Neural cell (in vitro differentiated cells): Measurements from ENCODE around the gene CTDP1. TPM values are rescaled to one million over a fixed set of nuclear protein-coding genes. Genes with fewer than 3 reads are reported as not detected.
"Not testable (repeated sequence)": the region's sequence is repeated elsewhere in the genome, so short reads cannot be mapped to it uniquely, and the experiment has no call there.

Source experiments
- H2AFZ ChIP-seq: fragments of 200-600, 300-800 bp; sonication (generic), shearing (Covaris generic); 2 replicates; pipeline ENCODE4 v1.6.0; 2014; ENCODE audit warnings: low read depth, mild to moderate bottlenecking, antibody characterized with exemption, low read length, moderate library complexity
- H3F3A ChIP-seq: fragments of 200-600 bp; shearing (Covaris generic); 2 replicates; pipeline ENCODE4 v1.6.1; 2016; ENCODE audit warnings: mild to moderate bottlenecking, moderate library complexity, mixed read lengths, antibody characterized with exemption, low read length; ENCODE audit not compliant: insufficient read depth, poor library complexity, severe bottlenecking
- H3K27ac ChIP-seq: fragments of 200-600, 300-800 bp; sonication (generic), shearing (Covaris generic); 2 replicates; pipeline ENCODE4 v1.5.1; 2014; ENCODE audit warnings: mild to moderate bottlenecking, low read length, moderate library complexity
- H3K27me3 ChIP-seq: fragments of 300-800, 200-600 bp; sonication (generic), shearing (Covaris generic); 2 replicates; pipeline ENCODE4 v1.6.0; 2014; ENCODE audit warnings: mild to moderate bottlenecking, low read depth, low read length, moderate library complexity; ENCODE audit not compliant: insufficient read depth
- H3K36me3 ChIP-seq: fragments of 300-800, 200-600 bp; sonication (generic), shearing (Covaris generic); 2 replicates; pipeline ENCODE4 v1.5.1; 2014; ENCODE audit warnings: mild to moderate bottlenecking, antibody characterized with exemption, low read length, moderate library complexity; ENCODE audit not compliant: insufficient read depth
- H3K4me2 ChIP-seq: fragments of 300-800, 200-600 bp; sonication (generic), shearing (Covaris generic); 2 replicates; pipeline ENCODE4 v1.6.0; 2014; ENCODE audit warnings: mild to moderate bottlenecking, low read length
- H3K4me3 ChIP-seq: fragments of 300-800, 200-600 bp; sonication (generic), shearing (Covaris generic); 2 replicates; pipeline ENCODE4 v1.5.1; 2014; ENCODE audit warnings: mild to moderate bottlenecking, low read length, moderate library complexity
- H3K79me2 ChIP-seq: fragments of 200-600 bp; shearing (Covaris generic); replicated peaks from 2 replicates; pipeline ENCODE4 v1.6.0; 2014; ENCODE audit warnings: mild to moderate bottlenecking, low read length, moderate library complexity; ENCODE audit not compliant: insufficient read depth
- H3K9ac ChIP-seq: fragments of 300-800, 200-600 bp; sonication (generic), shearing (Covaris generic); 2 replicates; pipeline ENCODE4 v1.6.1; 2016; ENCODE audit warnings: mild to moderate bottlenecking, low read length, mixed read lengths
- H3K9me2 ChIP-seq: fragments of 200-600 bp; shearing (Covaris generic); 2 replicates; pipeline ENCODE4 v1.6.1; 2016; ENCODE audit warnings: mild to moderate bottlenecking, low read length, mixed read lengths; ENCODE audit not compliant: insufficient read depth
- H3K9me3 ChIP-seq: fragments of 200-600, 300-800 bp; sonication (generic), shearing (Covaris generic); 2 replicates; pipeline ENCODE4 v1.6.1; 2016; ENCODE audit warnings: mild to moderate bottlenecking, mixed run types, low read length, moderate library complexity, mixed read lengths
- H4K20me1 ChIP-seq: fragments of 200-600 bp; shearing (Covaris generic); 2 replicates; pipeline ENCODE4 v1.6.1; 2016; ENCODE audit warnings: mild to moderate bottlenecking, mixed run types; ENCODE audit not compliant: insufficient read depth
- EP300 ChIP-seq: fragments of 450-650 bp; conservative IDR thresholded peaks from 2 replicates; pipeline ENCODE4 v1.6.1; 2014; ENCODE audit warnings: antibody characterized with exemption, mild to moderate bottlenecking, moderate library complexity; ENCODE audit not compliant: poor library complexity, severe bottlenecking
- EZH2 ChIP-seq: fragments of 200-600, 300-800 bp; shearing (Covaris generic), sonication (generic); IDR thresholded peaks from 2 replicates; pipeline ENCODE4 v1.6.1; 2014; ENCODE audit warnings: antibody characterized with exemption, low read length, borderline replicate concordance, mild to moderate bottlenecking; ENCODE audit not compliant: insufficient read depth, poor library complexity, severe bottlenecking
- MXI1 ChIP-seq: fragments of 450-650 bp; conservative IDR thresholded peaks from 2 replicates; pipeline ENCODE4 v1.6.1; 2014; ENCODE audit warnings: antibody characterized with exemption, mild to moderate bottlenecking; ENCODE audit not compliant: poor library complexity, severe bottlenecking
- POLR2AphosphoS5 ChIP-seq: IDR thresholded peaks from 2 replicates; pipeline ENCODE4 v1.6.1; 2012
- RAD21 ChIP-seq: fragments of 450-650 bp; conservative IDR thresholded peaks from 2 replicates; pipeline ENCODE4 v1.6.1; 2014; ENCODE audit warnings: antibody characterized with exemption, mild to moderate bottlenecking, moderate library complexity
- SMC3 ChIP-seq: fragments of 450-650 bp; conservative IDR thresholded peaks from 2 replicates; pipeline ENCODE4 v1.6.1; 2014; ENCODE audit warnings: antibody characterized with exemption, mild to moderate bottlenecking, moderate library complexity; ENCODE audit not compliant: poor library complexity
- TAF1 ChIP-seq: IDR thresholded peaks from 2 replicates; pipeline ENCODE4 v1.6.1; 2012; ENCODE audit warnings: low read depth
- polyA plus RNA-seq: library from polyadenylated mRNA; depleted of rRNA; stranded (reverse); fragments of >200 nt; gene quantifications from 2 replicates; pipeline ENCODE4 v1.2.3, GENCODE V29; 2014
- TF ChIP-seq, protein P1 (sequence below): IDR thresholded peaks from 2 replicates; pipeline ENCODE4 v1.6.1; 2012; ENCODE audit warnings: borderline replicate concordance
- TF ChIP-seq, protein P2 (sequence below): fragments of 450-650 bp; IDR thresholded peaks from 2 replicates; pipeline ENCODE4 v1.5.1; 2014; ENCODE audit warnings: antibody characterized with exemption, mild to moderate bottlenecking, moderate library complexity; ENCODE audit not compliant: poor library complexity, severe bottlenecking

Gene CTDP1
- polyA plus RNA-seq, 1 donor from 2014 or later = 22.3 TPM

DNA sequence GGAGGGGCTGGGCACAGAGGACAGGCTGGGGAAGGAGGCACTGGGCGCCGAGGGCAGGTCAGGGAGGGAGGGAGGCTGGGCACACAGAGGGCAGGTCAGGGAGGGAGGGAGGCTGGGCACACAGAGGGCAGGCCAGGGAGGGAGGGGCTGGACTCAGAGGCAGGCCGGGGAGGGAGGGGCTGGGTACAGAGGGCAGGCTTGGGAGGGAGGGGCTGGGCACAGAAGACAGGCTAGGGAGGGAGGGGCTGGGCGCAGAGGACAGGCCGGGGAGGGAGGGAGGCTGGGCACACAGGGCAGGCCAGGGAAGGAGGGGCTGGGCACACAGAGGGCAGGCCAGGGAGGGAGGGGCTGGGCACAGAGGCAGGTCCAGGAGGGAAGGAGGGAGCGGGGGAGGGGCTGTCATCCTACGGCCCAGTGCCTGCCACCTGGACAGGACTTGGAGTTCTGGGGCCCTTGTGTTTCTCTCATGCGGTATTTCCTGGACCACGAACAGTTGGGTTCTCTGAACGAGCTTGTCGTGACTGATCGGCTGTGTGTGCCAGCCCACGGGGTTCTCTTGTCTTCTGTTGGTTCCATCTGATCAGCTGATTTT, 71.5 kb downstream of the CTDP1 start:
- Histone ChIP-seq H3K79me2 (no peaks in the 10 kb centered on the region), H3K4me3 (no peak overlapping the region), H4K20me1 (no peaks in the 10 kb centered on the region), H3K27me3 (no peaks in the 10 kb centered on the region), H3K4me2 (no peak overlapping the region), H2AFZ (no peak overlapping the region), H3F3A (no peaks in the 10 kb centered on the region), H3K36me3 (no peaks in the 10 kb centered on the region), H3K9me2 (no peaks in the 10 kb centered on the region), H3K9ac (no peak overlapping the region), H3K9me3 (no peaks in the 10 kb centered on the region), H3K27ac (no peak overlapping the region)
- no peak for TF ChIP-seq POLR2AphosphoS5
- TF ChIP-seq MXI1 = no peak
- no peak for TF ChIP-seq RAD21
- TF ChIP-seq, protein P1, sequence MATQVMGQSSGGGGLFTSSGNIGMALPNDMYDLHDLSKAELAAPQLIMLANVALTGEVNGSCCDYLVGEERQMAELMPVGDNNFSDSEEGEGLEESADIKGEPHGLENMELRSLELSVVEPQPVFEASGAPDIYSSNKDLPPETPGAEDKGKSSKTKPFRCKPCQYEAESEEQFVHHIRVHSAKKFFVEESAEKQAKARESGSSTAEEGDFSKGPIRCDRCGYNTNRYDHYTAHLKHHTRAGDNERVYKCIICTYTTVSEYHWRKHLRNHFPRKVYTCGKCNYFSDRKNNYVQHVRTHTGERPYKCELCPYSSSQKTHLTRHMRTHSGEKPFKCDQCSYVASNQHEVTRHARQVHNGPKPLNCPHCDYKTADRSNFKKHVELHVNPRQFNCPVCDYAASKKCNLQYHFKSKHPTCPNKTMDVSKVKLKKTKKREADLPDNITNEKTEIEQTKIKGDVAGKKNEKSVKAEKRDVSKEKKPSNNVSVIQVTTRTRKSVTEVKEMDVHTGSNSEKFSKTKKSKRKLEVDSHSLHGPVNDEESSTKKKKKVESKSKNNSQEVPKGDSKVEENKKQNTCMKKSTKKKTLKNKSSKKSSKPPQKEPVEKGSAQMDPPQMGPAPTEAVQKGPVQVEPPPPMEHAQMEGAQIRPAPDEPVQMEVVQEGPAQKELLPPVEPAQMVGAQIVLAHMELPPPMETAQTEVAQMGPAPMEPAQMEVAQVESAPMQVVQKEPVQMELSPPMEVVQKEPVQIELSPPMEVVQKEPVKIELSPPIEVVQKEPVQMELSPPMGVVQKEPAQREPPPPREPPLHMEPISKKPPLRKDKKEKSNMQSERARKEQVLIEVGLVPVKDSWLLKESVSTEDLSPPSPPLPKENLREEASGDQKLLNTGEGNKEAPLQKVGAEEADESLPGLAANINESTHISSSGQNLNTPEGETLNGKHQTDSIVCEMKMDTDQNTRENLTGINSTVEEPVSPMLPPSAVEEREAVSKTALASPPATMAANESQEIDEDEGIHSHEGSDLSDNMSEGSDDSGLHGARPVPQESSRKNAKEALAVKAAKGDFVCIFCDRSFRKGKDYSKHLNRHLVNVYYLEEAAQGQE = no peak
- no peak for TF ChIP-seq EZH2
- no peak for TF ChIP-seq SMC3
- TF ChIP-seq, protein P2, sequence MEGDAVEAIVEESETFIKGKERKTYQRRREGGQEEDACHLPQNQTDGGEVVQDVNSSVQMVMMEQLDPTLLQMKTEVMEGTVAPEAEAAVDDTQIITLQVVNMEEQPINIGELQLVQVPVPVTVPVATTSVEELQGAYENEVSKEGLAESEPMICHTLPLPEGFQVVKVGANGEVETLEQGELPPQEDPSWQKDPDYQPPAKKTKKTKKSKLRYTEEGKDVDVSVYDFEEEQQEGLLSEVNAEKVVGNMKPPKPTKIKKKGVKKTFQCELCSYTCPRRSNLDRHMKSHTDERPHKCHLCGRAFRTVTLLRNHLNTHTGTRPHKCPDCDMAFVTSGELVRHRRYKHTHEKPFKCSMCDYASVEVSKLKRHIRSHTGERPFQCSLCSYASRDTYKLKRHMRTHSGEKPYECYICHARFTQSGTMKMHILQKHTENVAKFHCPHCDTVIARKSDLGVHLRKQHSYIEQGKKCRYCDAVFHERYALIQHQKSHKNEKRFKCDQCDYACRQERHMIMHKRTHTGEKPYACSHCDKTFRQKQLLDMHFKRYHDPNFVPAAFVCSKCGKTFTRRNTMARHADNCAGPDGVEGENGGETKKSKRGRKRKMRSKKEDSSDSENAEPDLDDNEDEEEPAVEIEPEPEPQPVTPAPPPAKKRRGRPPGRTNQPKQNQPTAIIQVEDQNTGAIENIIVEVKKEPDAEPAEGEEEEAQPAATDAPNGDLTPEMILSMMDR = no peak
- no peak for TF ChIP-seq EP300
- TF ChIP-seq TAF1 = no peak

DNA sequence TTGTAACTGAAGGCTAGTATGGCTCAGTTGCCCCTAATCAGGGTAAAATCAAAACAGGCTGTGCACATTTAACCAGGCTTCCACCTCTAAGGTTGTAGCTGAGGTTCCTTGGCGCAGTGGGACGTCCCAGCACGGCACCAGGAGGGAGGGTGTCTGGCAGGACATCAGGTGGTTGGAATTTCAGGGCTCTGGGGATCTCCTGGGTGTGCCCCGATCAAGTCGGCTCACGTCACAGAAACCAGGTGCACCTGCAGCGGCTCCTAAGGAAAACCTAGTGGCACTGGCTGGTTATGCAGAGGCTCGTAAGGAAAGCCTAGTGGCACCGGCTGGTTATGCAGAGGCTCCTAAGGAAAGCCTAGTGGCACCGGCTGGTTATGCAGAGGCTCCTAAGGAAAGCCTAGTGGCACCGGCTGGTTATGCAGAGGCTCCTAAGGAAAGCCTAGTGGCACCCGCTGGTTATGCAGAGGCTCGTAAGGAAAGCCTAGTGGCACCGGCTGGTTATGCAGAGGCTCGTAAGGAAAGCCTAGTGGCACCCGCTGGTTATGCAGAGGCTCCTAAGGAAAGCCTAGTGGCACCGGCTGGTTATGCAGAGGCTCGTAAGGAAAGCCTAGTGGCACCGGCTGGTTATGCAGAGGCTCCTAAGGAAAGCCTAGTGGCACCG, 72.4 kb downstream of the CTDP1 start:
- not testable (repeated sequence) for H3K9me2 ChIP-seq, H3K27ac ChIP-seq, H3K4me3 ChIP-seq, H3K4me2 ChIP-seq, H3K27me3 ChIP-seq, H3F3A ChIP-seq, H3K9ac ChIP-seq, H2AFZ ChIP-seq, H3K36me3 ChIP-seq, H4K20me1 ChIP-seq, H3K9me3 ChIP-seq, H3K79me2 ChIP-seq

DNA sequence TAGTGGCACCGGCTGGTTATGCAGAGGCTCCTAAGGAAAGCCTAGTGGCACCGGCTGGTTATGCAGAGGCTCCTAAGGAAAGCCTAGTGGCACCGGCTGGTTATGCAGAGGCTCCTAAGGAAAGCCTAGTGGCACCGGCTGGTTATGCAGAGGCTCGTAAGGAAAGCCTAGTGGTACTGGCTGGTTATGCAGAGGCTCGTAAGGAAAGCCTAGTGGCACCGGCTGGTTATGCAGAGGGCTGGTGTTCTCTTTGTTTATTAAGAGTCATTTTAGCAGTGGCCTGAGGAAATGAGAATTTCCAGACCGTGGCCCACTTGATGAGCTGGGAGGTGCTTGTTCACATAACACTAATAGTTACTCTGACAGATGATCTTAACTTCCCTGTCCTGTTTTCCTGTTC, 73.3 kb downstream of the CTDP1 start:
- H3K36me3 ChIP-seq, H3K9me3 ChIP-seq, H3K9me2 ChIP-seq, H3F3A ChIP-seq, H3K27ac ChIP-seq, H3K4me3 ChIP-seq, H3K9ac ChIP-seq, H4K20me1 ChIP-seq, H3K79me2 ChIP-seq, H2AFZ ChIP-seq, H3K27me3 ChIP-seq, H3K4me2 ChIP-seq: not testable (repeated sequence)
